OCI-LY1 (cell line): ENCODE results near the gene GPRC5C.

Experiments
- H2AFZ ChIP-seq: fragments of 200-600 bp; sonication (generic), shearing (Covaris generic); 2 replicates; pipeline ENCODE4 v1.6.0; 2014; ENCODE audit warnings: antibody characterized with exemption, mild to moderate bottlenecking, low read length
- H3F3A ChIP-seq: fragments of 200-600 bp; sonication (generic), shearing (Covaris generic); 2 replicates; pipeline ENCODE4 v1.6.0; 2014; ENCODE audit warnings: mild to moderate bottlenecking, antibody characterized with exemption, low read length, moderate library complexity; ENCODE audit not compliant: insufficient read depth
- H3K27ac ChIP-seq: fragments of 200-600 bp; sonication (generic); 2 replicates; pipeline ENCODE4 v1.5.1; 2014; ENCODE audit warnings: low read length, mixed run types, mild to moderate bottlenecking, low read depth; ENCODE audit not compliant: poor library complexity, severe bottlenecking
- H3K27me3 ChIP-seq: fragments of 200-600 bp; sonication (generic); 2 replicates; pipeline ENCODE4 v1.6.0; 2014; ENCODE audit warnings: antibody characterized with exemption, mild to moderate bottlenecking, low read length, moderate library complexity; ENCODE audit not compliant: insufficient read depth
- H3K36me3 ChIP-seq: fragments of 200-600 bp; sonication (generic); 2 replicates; pipeline ENCODE4 v1.6.1; 2014; ENCODE audit warnings: mild to moderate bottlenecking, antibody characterized with exemption, low read length, moderate library complexity, mixed read lengths; ENCODE audit not compliant: insufficient read depth
- H3K4me1 ChIP-seq: fragments of 200-600 bp; sonication (generic); 2 replicates; pipeline ENCODE4 v1.5.1; 2014; ENCODE audit warnings: mild to moderate bottlenecking, low read length, moderate library complexity; ENCODE audit not compliant: insufficient read depth, severe bottlenecking
- H3K4me2 ChIP-seq: fragments of 200-600 bp; sonication (generic), shearing (Covaris generic); 2 replicates; pipeline ENCODE4 v1.6.1; 2014; ENCODE audit warnings: low read length
- H3K4me3 ChIP-seq: fragments of 200-600 bp; sonication (generic); 2 replicates; pipeline ENCODE4 v1.5.1; 2014; ENCODE audit warnings: low read length, low read depth, mild to moderate bottlenecking, mixed read lengths; ENCODE audit not compliant: poor library complexity, severe bottlenecking
- H3K79me2 ChIP-seq: fragments of 200-600 bp; shearing (Covaris generic); 2 replicates; pipeline ENCODE4 v1.6.1; 2016; ENCODE audit warnings: mixed run types, low read length, mixed read lengths; ENCODE audit not compliant: insufficient read depth
- H3K9ac ChIP-seq: fragments of 200-600 bp; sonication (generic), shearing (Covaris generic); 2 replicates; pipeline ENCODE4 v1.6.1; 2014; ENCODE audit warnings: mild to moderate bottlenecking, low read length, mixed read lengths
- H3K9me2 ChIP-seq: fragments of 200-600 bp; sonication (generic), shearing (Covaris generic); 2 replicates; pipeline ENCODE4 v1.6.1; 2014; ENCODE audit warnings: low read depth, mild to moderate bottlenecking, low read length, mixed read lengths
- H3K9me3 ChIP-seq: fragments of 200-600 bp; shearing (Covaris generic); 2 replicates; pipeline ENCODE4 v1.6.1; 2014; ENCODE audit warnings: low read length, mixed read lengths
- H4K20me1 ChIP-seq: fragments of 200-600 bp; sonication (generic), shearing (Covaris generic); 2 replicates; pipeline ENCODE4 v1.6.0; 2016; ENCODE audit warnings: mild to moderate bottlenecking, low read length; ENCODE audit not compliant: insufficient read depth
- CTCF ChIP-seq: fragments of 200-600 bp; sonication (generic), shearing (Covaris generic); IDR thresholded peaks from 2 replicates; pipeline ENCODE4 v1.5.1; 2017; ENCODE audit warnings: mild to moderate bottlenecking, antibody characterized with exemption, low read length, moderate library complexity, mixed read lengths
- EZH2 ChIP-seq: fragments of 200-600 bp; sonication (generic), shearing (Covaris generic); IDR thresholded peaks from 2 replicates; pipeline ENCODE4 v1.8.0; 2017; ENCODE audit warnings: borderline replicate concordance, mixed run types, mild to moderate bottlenecking, antibody characterized with exemption, low read length, moderate library complexity, mixed read lengths

The GPRC5C gene

GRCh38 chr17:74441537-74441936, 9.6 kb downstream of the GPRC5C start:
- Histone ChIP-seq H3K9ac (no peak overlapping the region), H3K36me3 (no peaks in the 10 kb centered on the region), H3K79me2 (no peaks in the 10 kb centered on the region), H3K4me2 (no peak overlapping the region), H2AFZ (no peak overlapping the region), H3K27ac (no peak overlapping the region), H3K9me2 (no peaks in the 10 kb centered on the region), H4K20me1 (no peaks in the 10 kb centered on the region), H3K4me1 (no peaks in the 10 kb centered on the region), H3K9me3 (peaks cover 6% of the 10 kb centered on the region; the same call in 1 of the 2 replicates), H3K27me3 (no peaks in the 10 kb centered on the region), H3K4me3 (no peak overlapping the region), H3F3A (no peaks in the 10 kb centered on the region)
- no peak for TF ChIP-seq CTCF
- no peak for TF ChIP-seq EZH2

- no peaks in the 10 kb centered on the region for H3K27me3 ChIP-seq
- no peaks in the 10 kb centered on the region for H3K36me3 ChIP-seq
- H3K4me2 ChIP-seq, result no peak overlapping the region
- H3F3A ChIP-seq, result no peaks in the 10 kb centered on the region
- TF ChIP-seq EZH2, result no peak
- TF ChIP-seq CTCF, result no peak
- no peak overlapping the region for H3K27ac ChIP-seq
- no peaks in the 10 kb centered on the region for H3K79me2 ChIP-seq
- no peaks in the 10 kb centered on the region for H3K4me1 ChIP-seq
- no peaks in the 10 kb centered on the region for H4K20me1 ChIP-seq
- no peak overlapping the region for H3K4me3 ChIP-seq
- H2AFZ ChIP-seq, result no peak overlapping the region
- H3K9me3 ChIP-seq, result peaks cover 3% of the 10 kb centered on the region; the same call in 1 of the 2 replicates
- no peaks in the 10 kb centered on the region for H3K9me2 ChIP-seq
- H3K9ac ChIP-seq, result no peak overlapping the region
These were observed 10.4 kb downstream of the GPRC5C start for GRCh38 chr17:74442291-74442669.

- no peaks in the 10 kb centered on the region for H3K27me3 ChIP-seq
- TF ChIP-seq CTCF (no peak), EZH2 (no peak)
- peaks cover 3% of the 10 kb centered on the region; the same call in 1 of the 2 replicates for H3K9me3 ChIP-seq
- no peaks in the 10 kb centered on the region for H3K36me3 ChIP-seq
- H3K27ac ChIP-seq, result no peak overlapping the region
- no peak overlapping the region for H3K9ac ChIP-seq
- H4K20me1 ChIP-seq, result no peaks in the 10 kb centered on the region
- H3K4me1 ChIP-seq, result no peaks in the 10 kb centered on the region
- H3K79me2 ChIP-seq, result no peaks in the 10 kb centered on the region
- H3K4me2 ChIP-seq, result no peak overlapping the region
- H3F3A ChIP-seq, result no peaks in the 10 kb centered on the region
- H2AFZ ChIP-seq, result no peak overlapping the region
- H3K4me3 ChIP-seq, result no peak overlapping the region
- H3K9me2 ChIP-seq, result no peaks in the 10 kb centered on the region
These were observed 11.0 kb downstream of the GPRC5C start for GRCh38 chr17:74442670-74443515.
